Kasumi-1 (cell line): Measurements from ENCODE around the gene MYO18A.

Source experiments
- DNase-seq, 2 experiments: peaks; one replicate each; lab custom pipeline; 2025; lab: John Stamatoyannopoulos, UW

The MYO18A gene

GRCh38 chr17:29129731-29130130 is 50.5 kb downstream of the MYO18A start:
- no peak for DNase-seq

DNA sequence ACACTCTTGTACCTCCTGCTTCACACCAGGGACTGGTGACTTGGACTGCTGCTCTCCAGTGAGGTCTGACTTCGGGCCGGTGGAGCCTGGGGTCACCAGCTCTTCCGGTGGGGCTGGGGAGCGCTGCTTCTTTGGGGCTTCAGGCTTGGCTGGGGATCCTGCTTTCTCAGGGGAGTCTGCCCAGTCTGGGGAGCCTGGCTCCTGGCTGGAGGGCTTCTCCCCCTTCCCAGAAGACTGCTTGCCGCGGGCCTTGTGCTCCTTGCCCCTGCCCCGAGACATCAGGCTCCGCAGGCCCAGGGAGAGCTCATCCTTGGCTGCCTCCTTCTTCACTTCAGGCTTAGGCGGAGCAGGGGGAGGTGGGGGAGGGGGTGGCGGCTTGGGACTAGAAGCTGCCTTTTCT is 52.4 kb downstream of the MYO18A start:
- DNase-seq, result no peak

DNA sequence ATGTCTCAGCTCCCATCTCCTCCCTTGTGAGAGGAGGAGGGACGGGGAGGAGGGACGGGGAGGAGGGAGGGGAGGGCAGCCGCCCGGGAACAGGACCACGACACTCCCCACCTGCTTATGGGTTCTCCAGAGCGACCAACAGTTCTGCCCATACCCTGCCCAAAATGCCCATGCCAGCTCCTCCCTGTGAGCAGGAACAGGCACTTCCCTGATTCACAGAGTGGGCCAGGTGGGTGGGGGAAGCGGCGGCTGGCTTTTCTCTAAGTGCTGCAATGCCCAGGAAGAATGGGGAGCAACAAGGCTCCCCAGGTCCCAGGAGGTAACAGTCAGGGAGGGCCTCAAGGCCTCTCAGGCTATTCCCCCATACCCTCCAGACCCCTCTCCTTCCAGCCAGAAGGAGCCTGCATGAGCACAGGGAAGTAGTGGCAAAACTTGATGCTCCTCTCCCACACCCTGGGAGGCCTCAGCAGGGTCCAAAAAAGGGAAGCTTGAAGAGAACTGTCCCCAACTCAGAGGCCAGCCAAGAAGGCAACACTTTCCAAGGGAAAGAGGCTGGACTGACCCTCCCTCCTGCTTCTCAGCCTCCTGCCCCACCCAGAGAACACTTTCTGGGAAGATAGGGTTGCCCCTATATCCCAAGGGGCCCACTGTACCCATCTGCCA is 53.8 kb downstream of the MYO18A start:
- DNase-seq, result peak; percentile 75 to 78

DNA sequence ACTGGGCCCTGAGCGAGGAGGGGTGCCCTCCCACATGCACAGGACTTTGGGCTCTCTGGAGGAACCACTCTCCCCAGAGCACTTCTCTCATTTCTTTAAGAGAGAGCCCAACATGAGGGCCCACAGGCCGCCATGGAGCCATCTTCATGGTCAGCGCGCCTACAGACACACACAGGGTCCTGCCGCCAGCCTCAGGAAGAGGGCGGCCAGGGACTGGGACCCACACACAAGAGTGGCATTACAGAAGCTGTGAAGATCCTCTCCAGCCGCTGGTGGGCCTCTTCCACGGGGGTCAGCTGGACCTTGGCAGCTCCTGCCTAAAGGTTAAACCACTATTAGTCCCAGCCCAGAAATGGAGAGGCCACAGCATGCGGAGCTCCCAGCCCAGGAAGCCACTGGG is 54.5 kb downstream of the MYO18A start:
- DNase-seq, result no peak

- DNase-seq, result no peak
Observed at GRCh38 chr17:29124925-29125273, 55.3 kb downstream of the MYO18A start.

DNA sequence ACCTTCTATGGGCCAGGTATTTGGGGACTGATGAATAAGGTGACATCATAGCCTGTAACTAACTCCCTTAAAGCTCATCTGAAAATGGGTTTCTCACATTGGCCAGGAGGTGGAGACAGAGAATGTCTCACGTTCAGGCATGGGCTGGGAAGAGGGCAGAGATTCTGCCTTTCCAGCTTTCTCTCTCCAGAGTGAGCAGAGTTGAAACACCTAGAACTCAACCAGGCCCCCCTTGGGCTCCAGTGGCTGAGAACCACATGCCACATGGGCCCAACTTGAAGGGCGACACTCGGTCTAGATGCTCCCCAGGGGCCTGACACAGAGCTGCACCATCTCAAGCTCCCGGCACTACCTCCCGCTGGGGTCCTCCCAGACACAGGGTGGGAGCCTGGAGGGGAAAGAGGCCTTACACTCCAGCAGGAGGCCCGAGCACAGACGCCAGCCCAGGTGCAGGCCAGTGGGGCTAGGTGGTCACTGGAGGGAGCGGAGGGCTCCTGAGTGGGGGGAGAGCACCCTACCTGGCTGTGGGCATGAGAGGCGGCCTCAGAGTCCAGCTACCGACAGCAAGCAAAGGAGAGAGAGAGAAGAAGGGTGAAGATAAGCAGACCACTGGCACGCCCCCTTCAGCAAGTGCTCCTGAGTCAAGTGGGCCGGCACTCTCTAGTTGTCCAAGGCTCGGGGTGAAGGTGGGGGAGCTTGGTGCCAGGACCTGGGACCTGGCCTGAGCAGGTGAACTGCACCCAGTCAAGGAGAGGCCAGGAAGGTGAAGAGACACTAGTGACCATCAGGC is 55.9 kb downstream of the MYO18A start:
- DNase-seq, result peak; percentile 74 to 76

- DNase-seq, result no peak
Observed at GRCh38 chr17:29123111-29123510, 57.1 kb downstream of the MYO18A start.

GRCh38 chr17:29121442-29121841 is 58.8 kb downstream of the MYO18A start:
- no peak for DNase-seq

GRCh38 chr17:29120433-29120832 is 59.8 kb downstream of the MYO18A start:
- no peak for DNase-seq

GRCh38 chr17:29119265-29119664 is 60.9 kb downstream of the MYO18A start:
- no peak for DNase-seq

DNA sequence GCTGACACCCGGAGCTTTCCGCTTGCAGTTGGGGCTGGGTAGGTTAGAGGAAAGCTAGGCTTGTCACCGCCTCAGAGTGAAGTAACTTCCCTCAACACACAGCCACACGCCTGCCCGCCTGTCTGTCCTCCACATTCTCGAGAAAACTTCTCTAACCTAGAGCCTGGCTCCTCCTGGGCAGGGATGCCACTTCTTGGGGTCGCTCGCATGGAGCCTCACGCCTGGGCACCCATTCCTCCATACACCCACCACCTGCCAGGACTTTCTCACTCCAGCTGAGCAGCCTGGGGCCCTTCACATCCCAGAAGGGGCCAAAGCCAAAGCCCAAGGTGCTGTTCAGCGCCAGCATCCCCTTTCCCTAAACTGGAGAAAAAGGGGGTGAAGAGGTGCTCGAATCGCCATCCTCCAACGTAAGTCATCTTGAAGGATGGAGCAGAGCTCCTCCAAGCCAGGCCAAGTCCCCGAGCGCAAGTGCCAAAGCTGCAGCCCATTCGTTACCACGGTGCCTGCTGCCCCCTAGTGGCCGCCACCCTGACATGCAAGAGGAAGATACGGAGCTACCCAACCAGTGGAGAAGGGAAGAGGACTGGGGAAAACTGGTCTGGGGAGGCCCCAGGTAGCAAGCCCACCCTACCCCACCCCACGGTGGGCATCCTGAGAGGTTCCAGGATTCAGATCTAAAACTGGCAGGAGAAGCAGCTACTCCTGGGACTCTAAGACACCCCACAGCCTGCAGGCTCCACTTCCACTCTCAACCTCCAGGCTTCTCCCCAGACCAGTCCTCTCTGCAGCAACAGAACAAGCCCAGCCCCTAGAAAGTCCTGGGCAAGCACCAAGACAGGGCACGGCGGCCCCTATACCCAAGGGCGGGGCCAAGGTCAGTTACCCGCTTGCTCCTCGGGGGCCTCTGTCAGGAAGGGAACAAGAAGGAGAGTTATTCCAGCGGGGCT is 63.1 kb downstream of the MYO18A start:
- peak; percentile 78 to 79 for DNase-seq

- peak; percentile 23 to 50 for DNase-seq
Observed at GRCh38 chr17:29115961-29116803, 64.0 kb downstream of the MYO18A start.

GRCh38 chr17:29115435-29115834 is 64.8 kb downstream of the MYO18A start:
- DNase-seq, result no peak

DNA sequence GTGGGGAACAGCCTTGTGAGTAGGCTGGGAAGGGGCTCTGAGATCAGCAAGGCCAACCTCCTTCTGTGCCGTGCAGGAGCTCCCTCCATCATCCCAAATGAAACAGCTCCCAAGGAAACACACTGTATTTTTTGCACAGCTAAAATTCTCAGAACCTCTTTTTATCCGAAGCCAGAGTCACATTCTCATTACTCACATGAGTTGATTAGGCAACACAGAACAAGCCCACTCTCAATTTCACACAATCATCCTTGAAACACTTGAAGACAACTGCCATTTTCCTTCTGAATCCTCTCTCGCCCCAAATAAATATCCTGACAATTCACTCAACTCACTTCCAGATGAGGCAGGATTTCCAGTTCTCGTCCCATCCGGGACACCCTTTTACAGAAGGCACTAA is 66.1 kb downstream of the MYO18A start:
- no peak for DNase-seq

GRCh38 chr17:29113334-29113733 is 66.9 kb downstream of the MYO18A start:
- no peak for DNase-seq

DNA sequence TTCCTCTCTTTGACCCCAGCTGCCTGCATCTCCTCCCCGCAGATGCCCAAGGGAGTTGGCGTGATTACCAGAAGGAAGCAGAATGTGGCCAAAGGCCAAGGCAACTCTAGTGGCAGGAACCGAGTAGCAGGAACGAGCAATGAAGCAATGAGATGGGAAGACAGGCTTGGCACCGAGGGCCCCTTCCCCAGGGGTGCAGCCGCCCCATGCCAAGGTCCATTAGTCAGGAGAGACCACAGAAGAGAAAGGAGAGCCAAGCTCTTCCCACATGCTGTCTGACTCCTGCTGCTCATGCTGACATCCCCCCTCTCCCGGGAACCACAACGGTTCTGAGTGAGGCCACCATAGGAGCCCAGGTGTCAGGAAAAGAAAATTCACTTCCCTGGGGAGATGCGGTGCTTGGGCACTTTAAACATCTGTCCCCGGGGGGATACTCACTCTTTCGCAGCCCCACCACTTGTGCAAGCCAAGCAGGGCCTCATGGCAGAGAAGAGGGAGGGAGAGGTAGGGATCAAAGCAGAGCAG is 67.4 kb downstream of the MYO18A start:
- DNase-seq, result no peak

DNA sequence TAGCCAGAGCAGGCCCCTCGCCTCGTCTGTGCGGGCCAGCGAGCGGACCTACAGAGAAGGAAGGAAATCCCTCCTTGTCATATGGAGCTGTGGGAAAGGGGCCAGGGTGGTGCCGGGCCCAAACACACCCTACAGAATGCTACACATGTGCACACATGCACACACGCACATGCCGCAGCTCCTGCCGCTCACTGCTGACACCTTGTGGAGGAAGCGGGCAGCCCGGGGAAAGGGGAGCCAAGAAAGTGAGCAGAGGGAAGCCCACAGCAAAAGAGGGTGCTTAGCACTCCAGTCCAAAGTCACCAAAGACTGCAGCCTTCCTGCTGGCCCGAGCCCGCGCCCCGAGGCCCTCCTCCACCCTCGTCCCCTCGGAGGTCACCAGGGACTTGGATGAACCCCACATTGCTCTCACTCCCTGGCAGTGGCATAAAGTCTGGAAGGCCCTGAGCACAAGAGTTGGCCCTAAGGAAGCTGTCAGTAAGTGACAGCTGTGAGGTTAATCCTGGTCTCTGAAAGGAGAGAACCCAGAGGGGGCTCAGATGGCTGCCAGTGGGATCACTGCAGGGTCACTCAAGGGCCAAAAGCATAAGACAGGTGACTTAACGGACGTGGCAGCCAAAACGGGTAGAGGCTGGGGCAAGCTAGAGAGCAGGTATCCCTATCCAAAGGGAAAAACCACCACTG is 68.2 kb downstream of the MYO18A start:
- peak; percentile 62 for DNase-seq

- DNase-seq, result no peak
Observed at GRCh38 chr17:29110372-29110757, 69.8 kb downstream of the MYO18A start.

DNA sequence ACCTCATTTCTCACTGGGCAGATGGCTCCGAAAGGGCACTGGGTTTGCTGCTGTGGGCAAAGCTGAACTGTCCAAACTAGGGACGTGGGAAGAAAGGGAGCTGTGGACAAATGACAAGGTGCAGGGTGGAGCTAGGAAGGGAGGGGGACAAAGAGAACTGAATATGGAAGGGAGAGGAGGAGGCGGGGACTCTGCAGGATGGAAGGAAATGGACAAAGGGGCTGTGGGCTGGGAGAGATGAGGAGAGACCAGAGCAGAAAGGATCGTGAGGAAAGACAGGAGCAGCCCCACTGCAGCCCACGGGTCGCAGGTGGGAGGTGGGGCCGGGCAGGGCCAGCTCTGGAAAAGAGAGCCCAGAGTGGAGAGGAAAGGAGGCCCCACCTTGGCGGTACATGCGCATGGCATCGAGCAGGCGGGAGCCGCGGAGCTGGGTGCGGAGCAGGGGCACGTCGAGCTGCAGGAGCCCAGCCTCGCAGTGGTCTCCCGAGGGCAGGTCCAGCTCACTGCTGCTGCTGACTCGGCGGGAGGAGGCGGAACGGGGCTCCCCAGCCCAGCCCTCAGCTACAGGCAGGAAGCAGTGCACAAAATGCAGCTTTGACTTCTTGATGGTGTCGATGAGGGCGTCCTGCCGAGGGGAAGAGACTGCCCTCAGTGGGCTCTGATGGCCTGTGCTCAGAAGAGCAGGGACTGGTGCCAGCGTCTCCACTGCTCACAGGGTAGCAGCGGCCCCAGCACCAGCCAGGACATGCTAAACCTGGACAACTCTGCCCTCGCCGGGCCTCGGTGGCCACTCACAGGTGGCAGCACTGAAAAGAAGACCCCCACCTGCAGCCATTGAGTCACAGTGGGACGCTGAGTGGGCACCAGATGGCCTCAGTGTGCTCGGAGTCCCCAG is 70.5 kb downstream of the MYO18A start:
- DNase-seq, result no peak
